Left ventricle myocardium inferior (tissue), 1 donor: Measurements from ENCODE around the gene KCNK2. TPM values are rescaled to one million over a fixed set of nuclear protein-coding genes. Genes with fewer than 3 reads are reported as not detected.

Experiments
- DNase-seq: peaks from one replicate; pipeline ENCODE4 v3.0.0-alpha.2; 2020
- H3K27ac ChIP-seq: fragments of 200-600 bp; replicated peaks from 2 replicates; pipeline ENCODE4 v1.8.0; 2021
- H3K27me3 ChIP-seq: fragments of 200-600 bp; 2 replicates; pipeline ENCODE4 v1.8.0; 2021; ENCODE audit warnings: low read depth
- H3K36me3 ChIP-seq: fragments of 200-600 bp; 2 replicates; pipeline ENCODE4 v1.8.0; 2021
- H3K4me1 ChIP-seq: fragments of 200-600 bp; 2 replicates; pipeline ENCODE4 v1.8.0; 2021
- H3K4me3 ChIP-seq: fragments of 200-600 bp; 2 replicates; pipeline ENCODE4 v1.8.0; 2021; ENCODE audit warnings: mild to moderate bottlenecking, moderate library complexity
- H3K9me3 ChIP-seq: fragments of 200-600 bp; replicated peaks from 2 replicates; pipeline ENCODE4 v1.8.0; 2021
- CTCF ChIP-seq: fragments of 200-600 bp; IDR thresholded peaks from 2 replicates; pipeline ENCODE4 v1.8.0; 2021; ENCODE audit warnings: antibody characterized with exemption, mild to moderate bottlenecking, borderline replicate concordance
- intact Hi-C: fragments of 100-400 bp; cut with micrococcal nuclease; formaldehyde crosslinking; loops from one replicate; pipeline ENCODE4 v1.11.0; 2022
- total RNA-seq: library from RNA; stranded (reverse); fragmentation: NEBNext Ultra II Directional; extraction: Animal tissue kit (Norgen Biotek cat#: 25700); gene quantifications from one replicate; pipeline ENCODE4 v1.2.1, GENCODE V29; 2021
- donor health status: DM: no; HTN: yes; CAD: no; lungs with severe emphysema.

KCNK2 gene
- total RNA-seq, 1 donor from 2014 or later: 0.08 TPM

GRCh38 chr1:215181518-215181917, 99.0 kb downstream of the KCNK2 start:
- no peak for TF ChIP-seq CTCF
- intact Hi-C loops: no loop called here

GRCh38 chr1:215185067-215185620, 102.6 kb downstream of the KCNK2 start:
- no peak for DNase-seq
- Histone ChIP-seq H3K4me1 (no peaks in the 10 kb centered on the region), H3K27me3 (no peaks in the 10 kb centered on the region), H3K4me3 (no peak overlapping the region), H3K27ac (no peak overlapping the region), H3K9me3 (peaks cover 31% of the 10 kb centered on the region), H3K36me3 (no peaks in the 10 kb centered on the region)
- intact Hi-C loops: no loop called here
- TF ChIP-seq CTCF: no peak

More at GRCh38 chr1:215181518-215181917, 99.0 kb downstream of the KCNK2 start:
- Histone ChIP-seq H3K4me1 (no peaks in the 10 kb centered on the region), H3K36me3 (no peaks in the 10 kb centered on the region), H3K27me3 (no peaks in the 10 kb centered on the region), H3K27ac (no peak overlapping the region), H3K9me3 (peaks cover 40% of the 10 kb centered on the region), H3K4me3 (no peak overlapping the region)
- no peak for DNase-seq

GRCh38 chr1:215188302-215188950, 105.9 kb downstream of the KCNK2 start:
- no peak for TF ChIP-seq CTCF
- Histone ChIP-seq H3K27me3 (no peaks in the 10 kb centered on the region), H3K4me3 (no peak overlapping the region), H3K9me3 (no peaks in the 10 kb centered on the region), H3K27ac (no peak overlapping the region), H3K4me1 (no peaks in the 10 kb centered on the region), H3K36me3 (no peaks in the 10 kb centered on the region)
- DNase-seq: no peak
- intact Hi-C loops: no loop called here

- TF ChIP-seq CTCF: no peak
- H3K9me3 ChIP-seq: no peaks in the 10 kb centered on the region
- no peaks in the 10 kb centered on the region for H3K4me1 ChIP-seq
- intact Hi-C loops: no loop called here
- no peaks in the 10 kb centered on the region for H3K36me3 ChIP-seq
- no peak overlapping the region for H3K27ac ChIP-seq
- H3K27me3 ChIP-seq: no peaks in the 10 kb centered on the region
- H3K4me3 ChIP-seq: no peak overlapping the region
- no peak for DNase-seq
These were observed 109.8 kb downstream of the KCNK2 start for GRCh38 chr1:215192306-215192705.

- DNase-seq: no peak
- no peaks in the 10 kb centered on the region for H3K27me3 ChIP-seq
- no peaks in the 10 kb centered on the region for H3K4me1 ChIP-seq
- H3K27ac ChIP-seq: no peak overlapping the region
- H3K36me3 ChIP-seq: no peaks in the 10 kb centered on the region
- TF ChIP-seq CTCF: no peak
- intact Hi-C loops: no loop called here
- H3K4me3 ChIP-seq: no peak overlapping the region
- H3K9me3 ChIP-seq: no peaks in the 10 kb centered on the region
These were observed 115.5 kb downstream of the KCNK2 start for GRCh38 chr1:215198021-215198420.
